Measurements from ENCODE around the gene ZC3H10. TPM values are rescaled to one million over a fixed set of nuclear protein-coding genes. Genes with fewer than 3 reads are reported as not detected.

ZC3H10 gene
- total and polyA plus RNA-seq, 2 of the 8 experiments (the other 6 are each of a cell fraction or from before 2014, with no cell fraction given): 4.0 to 11.2 TPM

DNA sequence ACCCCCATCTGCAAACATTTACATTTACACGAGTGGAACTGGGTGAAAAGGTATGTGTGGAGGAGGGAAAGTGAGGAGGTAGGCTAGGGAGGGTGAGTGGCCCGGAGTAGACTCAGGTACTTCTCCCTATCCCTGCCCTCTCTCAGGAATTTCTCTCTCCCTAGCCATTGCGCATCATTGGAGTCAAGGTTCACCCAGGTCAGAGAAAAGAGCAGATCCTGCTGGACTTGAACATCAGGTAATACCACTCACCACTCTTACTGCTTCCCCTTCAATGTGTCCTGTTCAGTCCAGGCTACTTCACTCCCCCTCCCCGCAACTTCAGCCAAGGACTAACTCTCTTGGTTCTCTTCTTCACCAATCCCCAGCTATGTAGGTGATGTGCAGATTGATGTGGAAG lies 12.8 kb downstream of the ZC3H10 start (continued):
- TF ChIP-seq, protein P1, sequence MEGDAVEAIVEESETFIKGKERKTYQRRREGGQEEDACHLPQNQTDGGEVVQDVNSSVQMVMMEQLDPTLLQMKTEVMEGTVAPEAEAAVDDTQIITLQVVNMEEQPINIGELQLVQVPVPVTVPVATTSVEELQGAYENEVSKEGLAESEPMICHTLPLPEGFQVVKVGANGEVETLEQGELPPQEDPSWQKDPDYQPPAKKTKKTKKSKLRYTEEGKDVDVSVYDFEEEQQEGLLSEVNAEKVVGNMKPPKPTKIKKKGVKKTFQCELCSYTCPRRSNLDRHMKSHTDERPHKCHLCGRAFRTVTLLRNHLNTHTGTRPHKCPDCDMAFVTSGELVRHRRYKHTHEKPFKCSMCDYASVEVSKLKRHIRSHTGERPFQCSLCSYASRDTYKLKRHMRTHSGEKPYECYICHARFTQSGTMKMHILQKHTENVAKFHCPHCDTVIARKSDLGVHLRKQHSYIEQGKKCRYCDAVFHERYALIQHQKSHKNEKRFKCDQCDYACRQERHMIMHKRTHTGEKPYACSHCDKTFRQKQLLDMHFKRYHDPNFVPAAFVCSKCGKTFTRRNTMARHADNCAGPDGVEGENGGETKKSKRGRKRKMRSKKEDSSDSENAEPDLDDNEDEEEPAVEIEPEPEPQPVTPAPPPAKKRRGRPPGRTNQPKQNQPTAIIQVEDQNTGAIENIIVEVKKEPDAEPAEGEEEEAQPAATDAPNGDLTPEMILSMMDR (IDR thresholded peaks at IDR 0.05; ENCODE audit: control extremely low read depth in 1 of 3, insufficient read depth in 1 of 3, low read depth in 1 of 3, low read length in 3 of 3): no peak
- TF ChIP-seq SRF (IDR thresholded peaks at IDR 0.05; ENCODE audit: low read depth, low read length): no peak
- TF ChIP-seq NRF1 (IDR thresholded peaks at IDR 0.05; ENCODE audit: low read depth, low read length): no peak
- TF ChIP-seq HDAC6 (IDR thresholded peaks at IDR 0.05; ENCODE audit: low read depth, low read length): no peak
- no peak for TF ChIP-seq BACH1 (IDR thresholded peaks at IDR 0.05; ENCODE audit: low read length)
- no peak for TF ChIP-seq KDM4A (IDR thresholded peaks at IDR 0.05; ENCODE audit: low read depth, low read length, severe bottlenecking)
- no peak for TF ChIP-seq ZNF274 (IDR thresholded peaks at IDR 0.05; ENCODE audit: borderline replicate concordance, extremely low read depth, low read length)
- no peak for TF ChIP-seq EGR1 (IDR thresholded peaks at IDR 0.05; ENCODE audit: borderline replicate concordance, low read depth, low read length)
- no peak for TF ChIP-seq GABPA (IDR thresholded peaks at IDR 0.05; ENCODE audit: borderline replicate concordance, insufficient read depth, low read length)
- no peak for TF ChIP-seq SP1 (IDR thresholded peaks at IDR 0.05; ENCODE audit: low read depth, low read length)
- no peak for TF ChIP-seq FOSL1 (IDR thresholded peaks at IDR 0.05; ENCODE audit: insufficient read depth, low read depth, low read length)

Measured in H1 (cell line).